Activated CD4-positive, alpha-beta T cell treated with anti-CD3 and anti-CD28 coated beads, Interleukin-2, amount 10 ng/mL, durations not matched to agents 7 days and 5 days (primary cell): Measurements from ENCODE around the gene TBC1D22A. TPM values are rescaled to one million over a fixed set of nuclear protein-coding genes. Genes with fewer than 3 reads are reported as not detected.
"Not testable (repeated sequence)": the region's sequence is repeated elsewhere in the genome, so short reads cannot be mapped to it uniquely, and the experiment has no call there.

ENCODE experiments used
- CTCF ChIA-PET: fragments of 350-600 bp; sonication (Branson Sonifier 250); formaldehyde crosslinking; loops from one replicate; lab custom pipeline; 2021; ENCODE audit warnings: antibody characterized with exemption; lab: Charles Lee
- POLR2A ChIA-PET: fragments of 350-600 bp; sonication (Branson Sonifier 250); formaldehyde crosslinking; loops from one replicate; lab custom pipeline; 2021; ENCODE audit warnings: antibody characterized with exemption; lab: Charles Lee
- DNase-seq: peaks from one replicate; pipeline ENCODE4 v3.0.0-alpha.2; 2020
- H3K27ac Mint-ChIP-seq: one replicate; pipeline ENCODE4 v1.8.0; 2021; ENCODE audit warnings: mild to moderate bottlenecking, moderate library complexity, mixed read lengths
- H3K27me3 Mint-ChIP-seq: one replicate; pipeline ENCODE4 v1.8.0; 2021; ENCODE audit warnings: mixed read lengths
- H3K36me3 Mint-ChIP-seq: one replicate; pipeline ENCODE4 v1.8.0; 2021; ENCODE audit warnings: low read depth, mixed read lengths
- H3K4me1 Mint-ChIP-seq: one replicate; pipeline ENCODE4 v1.8.0; 2021; ENCODE audit warnings: mixed read lengths
- H3K4me3 Mint-ChIP-seq: one replicate; pipeline ENCODE4 v1.8.0; 2021; ENCODE audit warnings: mild to moderate bottlenecking, moderate library complexity, mixed read lengths
- H3K9me3 Mint-ChIP-seq: one replicate; pipeline ENCODE4 v1.8.0; 2021; ENCODE audit warnings: mixed read lengths
- total RNA-seq, 2 experiments: library from RNA; stranded (reverse); gene quantifications; one replicate each; pipeline ENCODE4 v1.2.3, GENCODE V29; 2021

TBC1D22A gene
- total RNA-seq, 2 experiments from 2014 or later = 34.1 to 39.2 TPM

GRCh38 chr22:46971099-46971763 lies 208.8 kb downstream of the TBC1D22A start:
- Mint-ChIP-seq H3K4me3 (no peak overlapping the region), H3K27me3 (no peaks in the 10 kb centered on the region), H3K9me3 (no peaks in the 10 kb centered on the region), H3K4me1 (peaks cover 13% of the 10 kb centered on the region), H3K27ac (peak overlapping the region; percentile 46), H3K36me3 (peaks cover 11% of the 10 kb centered on the region)
- ChIA-PET CTCF (no interaction called here), POLR2A (no interaction called here)
- no peak for DNase-seq

GRCh38 chr22:46971764-46972125 lies 209.3 kb downstream of the TBC1D22A start:
- Mint-ChIP-seq H3K4me3 (no peak overlapping the region), H3K36me3 (peaks cover 11% of the 10 kb centered on the region), H3K9me3 (no peaks in the 10 kb centered on the region), H3K4me1 (peaks cover 13% of the 10 kb centered on the region), H3K27me3 (no peaks in the 10 kb centered on the region), H3K27ac (no peak overlapping the region)
- DNase-seq = no peak
- ChIA-PET POLR2A (no interaction called here), CTCF (no interaction called here)

- no peak overlapping the region for H3K4me3 Mint-ChIP-seq
- peaks cover 13% of the 10 kb centered on the region for H3K4me1 Mint-ChIP-seq
- no peak overlapping the region for H3K27ac Mint-ChIP-seq
- H3K9me3 Mint-ChIP-seq = no peaks in the 10 kb centered on the region
- no peak for DNase-seq
- CTCF ChIA-PET = no interaction called here
- H3K27me3 Mint-ChIP-seq = no peaks in the 10 kb centered on the region
- POLR2A ChIA-PET = no interaction called here
- peaks cover 15% of the 10 kb centered on the region for H3K36me3 Mint-ChIP-seq
Observed at GRCh38 chr22:46972256-46972655, 209.8 kb downstream of the TBC1D22A start.

- Mint-ChIP-seq H3K27me3 (no peaks in the 10 kb centered on the region), H3K4me1 (peaks cover 13% of the 10 kb centered on the region), H3K36me3 (peaks cover 17% of the 10 kb centered on the region), H3K9me3 (no peaks in the 10 kb centered on the region), H3K4me3 (no peak overlapping the region), H3K27ac (no peak overlapping the region)
- ChIA-PET CTCF (no interaction called here), POLR2A (no interaction called here)
- no peak for DNase-seq
Observed at GRCh38 chr22:46972901-46973831, 210.7 kb downstream of the TBC1D22A start.

DNA sequence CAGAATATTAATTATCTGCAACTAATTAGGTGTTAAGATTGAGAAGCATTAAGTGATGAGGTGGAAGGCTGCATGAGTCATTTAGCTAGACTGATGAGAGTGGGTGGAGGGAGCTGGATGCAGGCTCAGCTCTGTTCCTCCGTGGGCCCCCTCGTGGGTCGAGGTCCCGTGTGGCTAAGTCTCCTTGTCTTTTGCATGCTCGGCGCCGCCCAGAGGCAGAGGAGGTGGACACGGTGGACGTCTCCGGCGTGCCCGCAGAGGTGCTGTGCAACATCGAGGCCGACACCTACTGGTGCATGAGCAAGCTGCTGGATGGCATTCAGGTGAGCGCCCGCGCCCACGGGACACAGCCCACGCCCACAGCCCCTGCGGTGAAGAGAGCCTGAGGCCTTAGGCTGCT lies 211.6 kb downstream of the TBC1D22A start:
- no peak overlapping the region for H3K27ac Mint-ChIP-seq
- no peaks in the 10 kb centered on the region for H3K27me3 Mint-ChIP-seq
- POLR2A ChIA-PET = no interaction called here
- H3K4me1 Mint-ChIP-seq = peaks cover 12% of the 10 kb centered on the region
- CTCF ChIA-PET = no interaction called here
- peaks cover 20% of the 10 kb centered on the region for H3K36me3 Mint-ChIP-seq
- no peaks in the 10 kb centered on the region for H3K9me3 Mint-ChIP-seq
- no peak overlapping the region for H3K4me3 Mint-ChIP-seq
- no peak for DNase-seq

- H3K27ac Mint-ChIP-seq = peak overlapping the region; percentile 65
- no peaks in the 10 kb centered on the region for H3K27me3 Mint-ChIP-seq
- no peak for DNase-seq
- H3K36me3 Mint-ChIP-seq = peaks cover 24% of the 10 kb centered on the region
- peaks cover 6% of the 10 kb centered on the region for H3K4me1 Mint-ChIP-seq
- H3K9me3 Mint-ChIP-seq = no peaks in the 10 kb centered on the region
- H3K4me3 Mint-ChIP-seq = no peak overlapping the region
- POLR2A ChIA-PET = no interaction called here
- CTCF ChIA-PET = no interaction called here
Observed at GRCh38 chr22:46974631-46975585, 212.5 kb downstream of the TBC1D22A start.

GRCh38 chr22:46976143-46976542 lies 213.7 kb downstream of the TBC1D22A start:
- DNase-seq = no peak
- Mint-ChIP-seq H3K27me3 (no peaks in the 10 kb centered on the region), H3K4me1 (no peaks in the 10 kb centered on the region), H3K36me3 (peaks cover 22% of the 10 kb centered on the region), H3K4me3 (no peak overlapping the region), H3K27ac (no peak overlapping the region), H3K9me3 (no peaks in the 10 kb centered on the region)
- POLR2A ChIA-PET = no interaction called here
- CTCF ChIA-PET = no interaction called here

GRCh38 chr22:46976598-46976997 lies 214.1 kb downstream of the TBC1D22A start:
- H3K27me3 Mint-ChIP-seq = no peaks in the 10 kb centered on the region
- H3K4me3 Mint-ChIP-seq = no peak overlapping the region
- H3K9me3 Mint-ChIP-seq = no peaks in the 10 kb centered on the region
- POLR2A ChIA-PET = no interaction called here
- H3K36me3 Mint-ChIP-seq = peaks cover 22% of the 10 kb centered on the region
- DNase-seq = no peak
- CTCF ChIA-PET = no interaction called here
- no peaks in the 10 kb centered on the region for H3K4me1 Mint-ChIP-seq
- no peak overlapping the region for H3K27ac Mint-ChIP-seq

GRCh38 chr22:46977656-46978343 lies 215.3 kb downstream of the TBC1D22A start:
- CTCF ChIA-PET = no interaction called here
- no peak overlapping the region for H3K27ac Mint-ChIP-seq

DNA sequence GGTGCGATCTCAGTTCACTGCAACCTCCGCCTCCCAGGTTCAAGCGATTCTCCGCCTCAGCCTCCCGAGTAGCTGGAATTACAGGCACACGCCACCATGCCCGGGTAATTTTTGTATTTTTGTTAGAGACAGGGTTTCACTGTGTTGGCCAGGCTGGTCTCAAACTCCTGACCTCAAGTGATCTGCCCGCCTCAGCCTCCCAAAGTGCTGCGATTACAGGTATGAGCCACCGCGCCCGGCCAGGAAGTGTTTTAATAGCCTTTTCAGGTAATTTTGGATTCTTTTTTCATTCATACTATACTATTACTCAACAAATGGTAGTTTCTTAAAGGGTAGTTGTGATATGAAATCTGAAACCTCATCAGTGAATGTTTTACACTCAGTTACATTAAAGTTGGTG lies 216.2 kb downstream of the TBC1D22A start:
- H3K27ac Mint-ChIP-seq, H3K27me3 Mint-ChIP-seq, H3K4me3 Mint-ChIP-seq, H3K9me3 Mint-ChIP-seq, CTCF ChIA-PET, POLR2A ChIA-PET, H3K4me1 Mint-ChIP-seq, DNase-seq: not testable (repeated sequence)
- H3K36me3 Mint-ChIP-seq = peaks cover 22% of the 10 kb centered on the region

More at GRCh38 chr22:46977656-46978343, 215.3 kb downstream of the TBC1D22A start:
- DNase-seq = no peak
- Mint-ChIP-seq H3K36me3 (peaks cover 22% of the 10 kb centered on the region), H3K27me3 (no peaks in the 10 kb centered on the region), H3K4me1 (no peaks in the 10 kb centered on the region), H3K9me3 (no peaks in the 10 kb centered on the region), H3K4me3 (no peak overlapping the region)
- POLR2A ChIA-PET = no interaction called here

GRCh38 chr22:46979506-46979905 lies 217.1 kb downstream of the TBC1D22A start:
- POLR2A ChIA-PET = no interaction called here
- Mint-ChIP-seq H3K4me1 (no peaks in the 10 kb centered on the region), H3K27ac (no peak overlapping the region), H3K9me3 (no peaks in the 10 kb centered on the region), H3K36me3 (peaks cover 22% of the 10 kb centered on the region), H3K4me3 (no peak overlapping the region), H3K27me3 (no peaks in the 10 kb centered on the region)
- CTCF ChIA-PET = no interaction called here
- DNase-seq = no peak

DNA sequence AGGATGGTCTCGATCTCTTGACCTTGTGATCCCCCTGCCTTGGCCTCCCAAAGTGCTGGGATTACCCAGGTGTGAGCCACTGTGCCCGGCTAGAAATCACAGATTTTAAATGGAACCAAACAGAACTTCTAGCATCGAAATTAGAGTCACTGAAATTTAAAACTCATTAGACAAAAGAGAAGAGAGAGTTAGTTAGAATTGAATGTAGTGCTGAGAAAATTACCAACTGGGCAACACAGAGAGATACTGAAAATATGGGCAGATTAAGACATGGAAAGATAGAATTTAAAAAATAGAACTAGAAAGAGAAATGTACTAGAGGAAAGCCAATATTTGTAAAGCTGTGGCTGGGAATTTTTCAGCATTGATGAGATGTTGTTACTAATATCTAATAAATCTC lies 217.9 kb downstream of the TBC1D22A start:
- Mint-ChIP-seq H3K27me3 (no peaks in the 10 kb centered on the region), H3K4me1 (no peaks in the 10 kb centered on the region), H3K36me3 (peaks cover 19% of the 10 kb centered on the region), H3K4me3 (no peak overlapping the region), H3K9me3 (no peaks in the 10 kb centered on the region), H3K27ac (no peak overlapping the region)
- CTCF ChIA-PET = no interaction called here
- no peak for DNase-seq
- POLR2A ChIA-PET = no interaction called here
